ENCODE measurements around the gene FBXL17.
A peak's percentile ranks its signal among the peaks of the same experiment; 100 is the strongest.

FBXL17 gene

DNA sequence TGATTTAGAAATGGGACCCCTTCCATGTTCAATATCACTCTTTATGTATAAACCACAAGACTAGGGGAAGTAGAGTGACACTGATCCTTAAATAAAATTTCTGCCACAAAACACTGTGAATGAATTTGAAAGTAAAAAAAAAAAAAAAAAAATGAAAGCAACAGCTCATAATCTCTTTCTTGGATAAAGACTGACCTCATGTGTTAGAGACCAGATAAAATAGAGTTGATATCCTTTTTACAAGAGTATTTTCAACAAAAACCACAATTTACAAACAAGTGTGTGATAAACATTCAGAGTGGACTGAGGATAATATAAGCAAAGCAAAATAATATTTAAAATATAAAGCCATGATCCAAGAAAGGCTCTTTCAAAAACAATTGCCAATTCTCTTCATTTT, 180.2 kb downstream of the FBXL17 start:
- H3K4me3 ChIP-seq (ENCODE audit: low read length): no peak overlapping the region
- TF ChIP-seq, protein P1, sequence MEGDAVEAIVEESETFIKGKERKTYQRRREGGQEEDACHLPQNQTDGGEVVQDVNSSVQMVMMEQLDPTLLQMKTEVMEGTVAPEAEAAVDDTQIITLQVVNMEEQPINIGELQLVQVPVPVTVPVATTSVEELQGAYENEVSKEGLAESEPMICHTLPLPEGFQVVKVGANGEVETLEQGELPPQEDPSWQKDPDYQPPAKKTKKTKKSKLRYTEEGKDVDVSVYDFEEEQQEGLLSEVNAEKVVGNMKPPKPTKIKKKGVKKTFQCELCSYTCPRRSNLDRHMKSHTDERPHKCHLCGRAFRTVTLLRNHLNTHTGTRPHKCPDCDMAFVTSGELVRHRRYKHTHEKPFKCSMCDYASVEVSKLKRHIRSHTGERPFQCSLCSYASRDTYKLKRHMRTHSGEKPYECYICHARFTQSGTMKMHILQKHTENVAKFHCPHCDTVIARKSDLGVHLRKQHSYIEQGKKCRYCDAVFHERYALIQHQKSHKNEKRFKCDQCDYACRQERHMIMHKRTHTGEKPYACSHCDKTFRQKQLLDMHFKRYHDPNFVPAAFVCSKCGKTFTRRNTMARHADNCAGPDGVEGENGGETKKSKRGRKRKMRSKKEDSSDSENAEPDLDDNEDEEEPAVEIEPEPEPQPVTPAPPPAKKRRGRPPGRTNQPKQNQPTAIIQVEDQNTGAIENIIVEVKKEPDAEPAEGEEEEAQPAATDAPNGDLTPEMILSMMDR (conservative IDR thresholded peaks at IDR 0.05; ENCODE audit: low read depth, low read length): no peak
- no peak for DNase-seq (ENCODE audit: low read depth)

DNA sequence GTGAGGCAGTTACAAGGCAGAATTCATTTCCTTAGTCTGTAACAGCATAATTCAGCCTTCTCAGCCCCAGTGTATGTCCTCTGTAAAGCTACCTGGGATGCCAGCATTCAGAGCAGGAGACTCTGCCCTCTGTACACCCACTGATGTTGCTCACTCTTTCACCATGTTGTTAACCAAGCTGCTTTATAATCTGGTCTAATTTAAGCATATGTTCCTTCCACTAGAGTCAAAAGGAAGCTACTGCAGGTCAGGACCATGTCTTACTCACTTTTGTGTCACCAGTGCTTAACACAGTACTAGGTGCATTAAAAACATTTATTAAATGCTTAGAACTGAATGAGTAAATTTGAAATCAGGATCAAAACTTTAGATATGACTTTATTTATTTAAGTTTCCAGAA, 185.6 kb downstream of the FBXL17 start:
- no peak for DNase-seq (ENCODE audit: low read depth)
- H3K4me3 ChIP-seq (ENCODE audit: low read length): no peak overlapping the region
- TF ChIP-seq, protein P1 (conservative IDR thresholded peaks at IDR 0.05; ENCODE audit: low read depth, low read length): no peak

DNA sequence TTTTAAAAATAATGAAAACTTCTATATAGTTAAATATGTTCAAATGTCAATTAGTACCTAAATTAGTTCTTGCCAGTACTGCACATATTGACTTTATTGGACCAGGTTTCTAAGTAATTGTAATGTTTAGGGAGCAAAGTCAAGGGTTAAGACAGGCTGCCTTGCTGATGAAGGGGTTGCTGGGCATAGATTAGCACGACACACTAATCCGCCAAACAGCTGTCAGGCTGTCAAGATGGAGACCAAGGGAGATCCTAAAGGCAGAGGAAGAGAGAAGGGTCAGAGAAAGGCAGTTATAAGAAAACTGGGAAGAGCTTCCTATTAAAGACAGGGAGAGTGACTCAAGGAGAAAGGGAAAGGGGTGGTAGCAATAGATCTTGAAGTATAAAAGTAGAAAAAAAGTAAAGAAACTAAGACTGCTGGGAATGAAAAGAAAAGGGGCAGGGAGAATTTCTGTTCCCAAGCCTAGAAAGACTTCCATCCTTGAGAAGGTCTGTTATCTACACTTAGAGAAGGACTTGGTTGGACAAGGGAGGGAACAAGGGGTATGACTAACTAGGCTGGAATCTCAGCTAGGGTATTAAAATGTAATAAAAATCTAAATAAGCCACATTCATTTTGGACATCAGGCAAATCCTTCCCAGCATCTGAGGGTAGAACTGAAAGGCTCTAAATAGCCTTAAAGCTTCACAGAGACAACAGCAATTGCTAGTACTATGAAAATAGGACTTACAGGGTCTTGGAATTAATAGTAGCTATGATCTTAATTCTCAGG, 188.7 kb downstream of the FBXL17 start:
- H3K4me3 ChIP-seq (ENCODE audit: low read length): no peak overlapping the region
- TF ChIP-seq, protein P1 (conservative IDR thresholded peaks at IDR 0.05; ENCODE audit: low read depth, low read length): no peak
- DNase-seq (ENCODE audit: low read depth): peak; percentile 76

- no peak for DNase-seq (ENCODE audit: low read depth)
- TF ChIP-seq, protein P1 (conservative IDR thresholded peaks at IDR 0.05; ENCODE audit: low read depth, low read length): no peak
- no peak overlapping the region for H3K4me3 ChIP-seq (ENCODE audit: low read length)
Observed at GRCh38 chr5:108184940-108185339, 197.0 kb downstream of the FBXL17 start.

DNA sequence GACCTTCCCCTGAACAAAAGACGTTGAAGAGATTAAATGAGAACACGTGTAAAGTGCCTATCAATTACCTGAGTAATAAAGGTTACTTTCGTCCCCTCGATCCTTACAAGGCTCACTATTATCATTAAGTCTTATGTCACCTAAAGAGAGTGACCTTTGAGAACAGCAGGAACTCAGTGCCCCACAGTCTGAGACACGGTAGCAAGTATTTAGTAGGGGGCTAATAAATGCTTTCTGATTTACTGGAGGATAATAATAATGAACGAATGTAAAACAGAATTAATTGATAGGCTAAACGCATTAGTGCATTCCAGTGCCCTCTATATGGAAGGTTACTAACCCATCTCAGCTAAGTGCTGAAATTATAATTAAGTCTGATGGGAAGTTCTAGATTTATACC, 199.9 kb downstream of the FBXL17 start:
- TF ChIP-seq, protein P1 (conservative IDR thresholded peaks at IDR 0.05; ENCODE audit: low read depth, low read length): no peak
- DNase-seq (ENCODE audit: low read depth): no peak

GRCh38 chr5:108174286-108174685, 207.6 kb downstream of the FBXL17 start:
- no peak for DNase-seq (ENCODE audit: low read depth)
- TF ChIP-seq, protein P1 (conservative IDR thresholded peaks at IDR 0.05; ENCODE audit: low read depth, low read length): no peak
- H3K4me3 ChIP-seq (ENCODE audit: low read length): no peak overlapping the region

More for the DNA sequence above, 199.9 kb downstream of the FBXL17 start:
- H3K4me3 ChIP-seq (ENCODE audit: low read length): no peak overlapping the region

DNA sequence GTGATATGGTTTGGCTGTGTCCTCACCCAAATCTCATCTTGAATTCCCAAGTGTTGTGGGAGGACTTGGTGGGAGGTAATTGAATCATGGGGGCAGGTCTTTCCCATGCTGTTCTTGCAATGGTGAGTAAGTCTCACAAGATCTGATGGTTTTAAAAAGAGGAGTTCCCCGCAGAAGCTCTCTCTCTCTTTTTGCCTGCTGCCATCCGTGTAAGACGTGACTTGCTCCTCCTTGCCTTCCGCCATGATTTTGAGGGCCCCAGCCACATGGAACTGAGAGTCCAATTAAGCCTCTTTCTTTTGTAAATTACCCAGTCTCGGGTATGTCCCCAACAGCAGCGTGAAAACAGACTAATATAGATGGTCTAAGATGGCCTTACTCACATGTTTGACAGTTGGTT, 210.1 kb downstream of the FBXL17 start:
- no peak for DNase-seq (ENCODE audit: low read depth)
- no peak overlapping the region for H3K4me3 ChIP-seq (ENCODE audit: low read length)
- TF ChIP-seq, protein P1 (conservative IDR thresholded peaks at IDR 0.05; ENCODE audit: low read depth, low read length): no peak

All from retinal pigment epithelial cell (primary cell).